GM19351 (cell line): ENCODE results near the gene AP2S1.
A peak's percentile ranks its signal among the peaks of the same experiment; 100 is the strongest.
"Not testable (repeated sequence)": the region's sequence is repeated elsewhere in the genome, so short reads cannot be mapped to it uniquely, and the experiment has no call there.

ENCODE experiments used
- ATAC-seq: cut with Tn5 transposase; IDR thresholded peaks from one replicate; pipeline ENCODE4 v1.9.1; 2021; ENCODE audit warnings: mild to moderate bottlenecking, moderate library complexity; ENCODE audit not compliant: unreplicated experiment

Gene AP2S1

DNA sequence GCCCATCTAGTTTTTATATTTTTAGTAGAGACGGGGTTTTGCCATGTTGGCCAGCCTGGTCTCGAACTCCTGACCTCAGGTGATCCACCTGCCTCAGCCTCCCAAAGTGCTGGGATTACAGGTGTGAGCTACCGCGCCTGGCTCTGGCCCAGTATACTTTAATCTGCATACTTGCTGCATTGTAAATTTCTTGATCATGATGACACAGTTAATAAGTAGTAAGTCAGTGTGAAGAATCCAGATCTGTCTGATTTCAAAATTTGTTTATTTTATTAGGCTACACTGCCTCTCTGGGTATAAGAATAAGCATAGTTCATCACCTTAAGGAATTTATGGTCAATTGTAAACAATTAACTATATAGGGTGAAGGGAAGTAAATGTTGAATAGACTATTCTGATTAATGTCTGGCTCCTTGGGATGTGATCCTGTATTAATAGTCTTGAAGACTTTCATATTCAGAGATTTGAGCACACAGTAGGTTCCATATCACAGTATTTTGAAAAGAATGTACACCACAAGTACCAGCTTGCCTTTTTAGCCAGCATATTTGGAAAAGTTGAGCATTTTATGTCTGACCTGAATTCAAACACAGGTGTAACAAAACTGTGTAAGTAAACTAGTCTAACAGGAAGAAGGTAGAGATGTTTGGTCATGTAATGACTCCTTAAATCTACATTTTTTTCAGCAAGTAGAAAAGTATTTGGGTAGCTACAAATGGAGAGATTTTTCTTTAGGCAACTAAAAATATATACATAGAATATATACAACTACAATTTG is 17.6 kb upstream of the AP2S1 start:
- ATAC-seq, result no peak

DNA sequence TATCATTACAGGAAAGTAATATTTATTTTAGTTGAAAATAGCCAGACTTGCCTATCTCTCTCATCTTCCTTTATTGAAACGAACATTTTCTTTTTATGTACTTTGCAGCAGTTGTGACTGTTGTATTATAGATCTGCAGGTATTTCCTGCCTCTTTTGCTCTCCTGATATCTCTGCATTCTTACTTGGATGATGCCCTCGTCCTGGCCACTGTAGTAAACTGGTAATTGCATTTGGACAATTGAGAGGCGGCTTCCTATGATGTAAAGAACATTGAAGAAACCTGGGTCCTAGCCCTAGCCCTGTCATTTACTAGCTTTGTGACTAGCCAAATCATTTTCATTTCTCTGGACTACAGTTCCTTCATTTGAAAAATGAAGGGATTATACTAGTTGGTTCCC is 16.5 kb upstream of the AP2S1 start:
- no peak for ATAC-seq

DNA sequence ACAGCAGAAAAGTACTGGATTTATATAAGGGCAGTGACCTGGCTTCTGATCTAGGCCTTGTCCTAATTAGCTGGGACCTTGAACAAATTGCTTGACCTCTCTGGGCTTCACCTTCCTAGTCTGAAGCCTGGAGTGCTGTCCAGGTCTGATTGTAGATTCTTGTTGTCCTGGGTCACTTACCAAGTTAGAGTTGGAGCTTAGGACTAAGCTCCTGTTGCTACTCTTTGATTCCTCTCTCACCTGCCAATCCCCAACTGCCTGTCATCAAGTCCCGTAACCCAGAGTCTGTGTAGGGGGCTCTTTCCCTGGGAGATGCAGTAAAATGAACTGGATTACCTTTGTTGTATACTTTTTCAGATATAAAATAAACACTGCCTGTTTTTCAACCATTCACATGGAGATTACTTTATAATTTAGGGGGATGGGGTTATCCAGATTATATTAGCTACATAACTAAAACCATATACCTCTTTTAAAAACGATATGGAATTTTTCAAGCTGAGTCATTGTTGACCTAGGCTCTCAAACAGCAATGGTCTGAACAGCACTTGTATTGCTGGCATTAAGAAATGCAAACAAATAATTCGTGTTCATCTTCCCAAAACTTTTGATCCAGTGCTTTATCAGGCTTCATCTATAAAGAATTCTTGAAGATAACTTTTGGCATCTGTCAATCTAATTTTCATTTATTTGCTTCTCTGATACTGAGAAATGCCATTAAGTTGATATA is 15.9 kb upstream of the AP2S1 start:
- ATAC-seq, result no peak

DNA sequence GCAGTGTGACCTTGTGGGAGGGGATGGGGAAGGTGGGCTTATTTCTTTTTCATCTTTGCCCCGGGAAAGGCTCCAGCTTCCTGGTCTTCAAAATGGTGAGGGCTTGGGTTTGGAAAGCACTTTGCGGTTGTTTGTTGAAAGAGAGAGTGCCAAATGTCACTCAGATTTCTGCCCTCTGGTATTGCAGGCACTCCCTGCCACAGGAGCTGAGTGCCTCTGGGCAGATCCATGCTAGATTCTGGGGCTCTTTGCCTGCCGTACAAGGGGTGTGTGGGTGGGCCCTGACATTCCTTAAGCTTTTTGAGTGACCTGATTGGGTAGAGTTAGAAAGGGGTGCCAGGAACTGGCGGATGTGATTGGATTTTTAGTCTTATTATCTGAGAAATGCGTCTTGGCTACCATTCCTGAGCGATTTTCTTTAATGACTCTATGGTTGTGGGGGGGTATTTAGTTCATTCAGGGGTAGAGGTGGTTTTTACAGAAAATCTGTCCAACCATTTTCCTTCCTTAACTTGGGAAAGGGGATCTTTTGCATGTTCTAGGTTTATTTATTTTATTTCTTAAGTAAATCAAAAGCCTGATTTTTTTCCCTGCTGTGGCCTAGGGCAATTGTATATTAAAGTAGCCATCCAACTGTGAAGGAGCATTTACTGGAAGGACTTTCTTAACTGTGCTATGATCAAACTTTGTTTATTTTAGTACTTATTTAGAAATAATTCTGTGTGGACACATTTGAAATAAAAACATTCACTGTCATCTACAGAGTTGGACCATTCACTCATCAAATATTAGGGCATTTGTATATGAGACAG is 13.4 kb upstream of the AP2S1 start:
- no peak for ATAC-seq

DNA sequence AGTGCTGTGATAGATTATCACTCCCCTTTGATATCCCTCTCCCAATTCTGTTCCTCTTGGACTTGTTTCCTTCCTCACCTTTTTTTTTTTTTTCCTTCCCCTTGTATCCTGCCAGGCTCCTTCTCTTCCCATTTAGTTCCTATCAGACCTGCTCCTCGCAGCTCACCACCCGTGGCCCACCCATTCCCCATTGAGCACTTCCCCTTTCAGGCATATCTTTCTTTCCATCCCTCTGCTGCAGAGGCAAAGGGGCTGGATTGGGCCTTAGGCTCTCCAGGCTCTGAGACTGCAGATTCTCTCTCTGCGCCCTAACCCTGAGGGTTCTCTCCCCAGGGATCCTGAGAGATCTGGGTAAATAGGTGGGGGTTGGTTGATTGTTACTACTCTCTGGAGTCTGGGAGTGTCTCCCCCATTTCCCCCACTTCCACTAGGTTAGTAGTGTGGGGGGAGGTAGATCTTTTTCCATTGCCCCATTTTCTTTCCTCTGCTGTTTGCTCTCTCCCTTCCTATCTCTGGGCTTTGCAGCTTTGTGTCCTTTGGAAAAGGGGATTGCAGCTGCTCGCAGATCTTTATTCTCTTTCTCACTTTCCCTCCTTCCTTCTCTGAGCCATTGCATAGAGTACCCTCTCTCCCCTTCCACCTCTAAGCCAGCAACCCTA is 12.5 kb upstream of the AP2S1 start:
- no peak for ATAC-seq

DNA sequence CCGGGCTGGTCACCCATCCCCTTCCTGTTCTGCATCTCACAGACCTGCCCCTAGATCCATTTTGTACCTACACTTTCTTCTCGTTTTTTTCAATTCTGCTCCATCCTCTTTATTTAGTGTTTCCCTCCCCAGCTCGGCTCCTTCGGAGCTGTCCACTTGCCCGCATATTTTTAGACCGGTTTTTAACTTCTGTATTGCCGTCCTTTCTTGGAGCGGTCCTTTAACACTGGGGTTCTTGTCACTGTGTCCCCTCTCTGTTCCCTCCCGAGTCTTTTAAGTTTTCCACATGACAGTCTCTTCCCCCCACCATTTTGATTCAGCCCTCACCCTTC is 11.8 kb upstream of the AP2S1 start:
- no peak for ATAC-seq

DNA sequence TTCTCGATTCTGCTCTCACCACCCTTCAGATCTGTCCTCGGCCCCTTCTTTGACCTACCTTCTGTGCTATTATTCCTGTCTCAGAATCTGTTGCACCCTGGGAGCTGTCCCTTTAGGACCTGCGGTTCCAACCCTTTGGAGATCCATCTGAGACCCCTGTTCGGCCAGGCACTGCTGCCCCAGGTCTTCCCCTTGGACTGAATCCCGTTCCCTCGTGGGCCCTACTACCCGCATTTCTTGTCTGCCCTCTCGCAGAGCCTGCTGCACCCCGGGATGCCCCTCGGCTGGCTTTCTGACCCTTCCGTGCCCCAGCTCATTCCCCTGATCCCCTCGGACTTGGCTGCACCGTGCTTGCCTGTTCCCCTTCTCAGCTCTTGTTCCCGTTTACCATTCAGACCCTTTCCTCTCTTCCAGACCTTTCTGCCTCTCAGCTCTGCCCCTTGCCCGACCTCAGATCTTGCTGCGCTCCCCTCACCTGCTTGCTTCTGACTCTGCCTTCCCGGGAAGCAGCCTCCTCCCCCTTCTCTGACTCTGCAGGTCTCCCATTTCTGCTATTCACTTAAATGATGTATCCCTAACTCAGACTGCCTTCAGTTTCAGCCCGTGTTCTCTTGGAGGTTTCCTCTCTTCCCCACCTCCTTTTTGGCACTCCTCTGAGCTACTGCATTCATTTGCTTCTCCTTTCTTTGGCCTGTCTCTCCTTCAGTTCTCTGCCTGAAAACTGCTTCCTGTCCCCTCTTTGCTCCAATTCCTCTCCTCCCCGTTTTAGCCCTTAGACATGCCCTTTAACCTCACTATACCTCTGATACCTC is 11.3 kb upstream of the AP2S1 start:
- no peak for ATAC-seq

DNA sequence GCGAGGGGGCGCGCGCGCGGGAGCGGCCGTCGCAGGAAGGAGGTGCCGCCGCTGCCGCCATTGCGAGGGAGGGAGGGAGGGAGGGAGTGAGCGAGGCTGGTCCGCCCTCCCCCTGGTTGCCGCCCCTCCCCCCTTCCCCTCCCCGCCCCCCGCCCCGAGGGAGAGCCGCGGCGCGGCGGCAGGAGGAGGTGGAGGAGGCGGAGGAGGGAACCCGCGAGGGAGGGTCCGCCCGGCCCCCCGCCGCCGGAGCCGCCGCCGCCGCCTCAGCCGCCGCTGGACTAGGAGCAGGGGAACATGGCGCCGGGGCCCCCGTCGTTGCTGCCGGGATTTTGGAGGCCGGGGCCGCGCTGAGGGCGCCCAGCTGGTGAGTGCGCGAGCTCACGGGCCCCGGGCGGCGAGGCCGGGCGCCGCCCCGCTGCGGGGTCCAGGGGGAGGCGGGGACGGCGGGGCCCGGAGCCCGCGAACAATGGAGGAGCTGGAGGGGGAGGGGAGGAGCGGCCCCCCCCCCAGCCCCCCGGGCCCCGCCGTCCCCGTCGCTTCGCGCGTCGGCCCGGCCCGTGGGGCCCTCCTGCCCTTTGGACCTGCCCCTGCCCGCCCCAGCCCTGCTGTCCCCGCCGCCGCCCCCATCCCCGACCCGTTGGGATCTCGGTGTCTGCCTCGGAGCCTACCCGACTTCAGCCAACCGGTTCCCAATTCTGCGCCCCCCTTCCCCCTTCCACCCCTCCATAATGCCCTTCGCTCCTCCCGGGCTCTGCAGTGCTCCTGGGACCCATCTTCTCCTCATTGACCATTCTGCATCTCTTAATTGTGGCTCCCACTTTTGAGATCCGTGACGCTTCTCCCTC is 10.4 kb upstream of the AP2S1 start, which contains the start of gene ARHGAP35:
TSS of gene ARHGAP35 (plus strand) at position 152 of the 845 bp plus-strand sequence. CDS start 57,679 bp downstream, outside the sequence.
- no peak for ATAC-seq

DNA sequence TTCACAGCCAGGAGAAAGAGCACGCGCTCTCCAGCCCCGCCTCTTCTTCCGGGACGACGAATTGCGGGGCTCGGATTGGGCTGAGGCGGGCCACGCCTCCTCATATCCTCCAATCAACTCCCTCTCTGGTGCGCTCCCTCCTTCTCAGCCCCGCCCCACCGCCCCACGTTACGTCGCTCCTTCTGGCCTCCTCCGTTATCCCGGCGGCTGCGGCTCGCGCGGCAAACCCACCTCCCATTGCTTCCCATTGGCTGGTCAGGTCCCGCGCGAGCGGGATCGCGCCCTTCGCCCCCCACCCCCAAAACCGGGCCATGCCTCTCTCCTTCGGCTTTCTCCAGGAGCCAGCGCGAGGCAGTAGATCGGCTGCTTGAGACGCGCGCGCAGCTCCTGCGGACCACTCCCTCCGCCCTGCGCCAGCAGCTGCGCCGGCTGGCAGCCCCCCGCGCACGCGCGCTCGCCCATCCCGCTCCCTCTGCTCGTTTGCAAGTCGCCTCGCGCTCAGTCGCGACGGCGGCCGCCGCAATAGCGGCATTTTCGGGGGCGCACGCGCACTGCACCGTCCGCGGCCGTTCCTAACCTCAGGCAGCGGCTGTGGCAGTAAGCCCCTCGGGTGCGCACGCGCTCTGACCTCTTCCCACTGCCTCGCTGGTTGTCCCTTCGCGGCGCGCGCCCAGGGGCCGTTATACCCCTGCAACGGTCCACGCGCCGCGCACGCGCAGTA is 9.6 kb upstream of the AP2S1 start:
- ATAC-seq, result peak; percentile 75

DNA sequence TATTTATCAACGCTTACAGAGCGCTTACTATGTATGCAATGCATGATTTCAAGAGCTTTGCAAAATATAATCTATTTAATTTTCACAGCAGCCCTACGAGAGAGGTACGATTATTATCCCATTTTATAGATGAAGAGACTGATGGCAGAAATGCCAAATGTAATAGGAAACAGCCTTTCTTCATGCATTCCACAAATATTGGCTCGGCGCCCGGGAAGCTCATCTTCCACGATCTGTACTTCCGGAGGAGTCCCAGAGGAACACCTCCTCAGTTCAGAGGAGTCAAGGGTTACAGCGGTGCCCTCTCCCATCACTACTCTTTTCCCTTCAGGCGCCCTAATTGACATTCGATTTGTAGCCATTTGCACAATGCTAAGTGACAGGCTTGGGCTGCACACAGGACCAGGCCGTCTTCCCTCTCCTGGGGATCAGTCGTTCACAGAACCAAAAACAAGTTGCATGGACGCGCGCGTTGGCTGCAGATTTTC is 9.0 kb upstream of the AP2S1 start:
- no peak for ATAC-seq

DNA sequence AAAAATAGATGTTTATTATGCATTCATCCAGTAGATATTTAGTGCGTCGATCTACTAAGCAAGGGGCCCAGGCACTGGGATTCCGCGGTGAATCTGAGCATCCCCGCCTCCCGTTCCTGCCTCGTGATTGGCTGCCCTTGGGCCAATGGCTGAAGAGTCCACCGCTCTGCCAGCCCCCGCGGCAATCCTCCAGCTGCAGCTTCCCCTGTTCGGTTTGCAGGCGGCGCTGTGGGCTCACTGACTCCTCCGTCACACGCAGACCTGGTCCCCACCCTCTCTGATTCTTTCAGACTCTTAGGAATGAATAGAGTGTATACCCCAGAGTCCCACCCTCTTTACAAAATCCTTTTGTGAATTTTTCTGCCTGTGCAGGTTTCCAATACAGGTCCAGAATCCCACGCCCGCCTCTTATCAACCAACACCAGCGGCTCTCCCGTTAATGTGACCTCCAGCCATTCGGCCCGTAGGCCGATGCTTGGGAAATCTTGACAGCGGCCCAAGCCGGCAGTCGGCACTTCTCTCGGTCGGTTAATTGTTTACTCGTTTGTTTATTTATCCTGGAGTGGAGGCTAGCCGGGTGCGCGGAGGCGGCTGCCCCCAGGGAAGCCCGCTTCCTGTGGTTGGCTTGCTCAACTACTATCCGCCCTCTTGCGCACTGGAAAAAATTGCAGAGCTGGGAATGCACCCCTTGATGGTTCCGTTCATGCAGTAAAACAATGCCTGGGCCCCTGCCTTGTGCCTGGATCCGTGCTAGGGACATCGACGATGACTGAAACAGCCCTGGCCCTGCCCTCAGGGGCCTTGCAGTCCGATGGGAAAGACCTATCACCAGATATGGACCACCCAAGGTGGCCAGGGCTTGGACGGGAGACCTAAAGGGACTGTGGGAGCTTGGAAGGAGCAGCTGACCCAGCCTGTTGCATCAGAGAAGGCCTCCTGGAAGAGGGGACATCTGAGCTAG is 5.7 kb upstream of the AP2S1 start:
- peak; percentile 50 for ATAC-seq

DNA sequence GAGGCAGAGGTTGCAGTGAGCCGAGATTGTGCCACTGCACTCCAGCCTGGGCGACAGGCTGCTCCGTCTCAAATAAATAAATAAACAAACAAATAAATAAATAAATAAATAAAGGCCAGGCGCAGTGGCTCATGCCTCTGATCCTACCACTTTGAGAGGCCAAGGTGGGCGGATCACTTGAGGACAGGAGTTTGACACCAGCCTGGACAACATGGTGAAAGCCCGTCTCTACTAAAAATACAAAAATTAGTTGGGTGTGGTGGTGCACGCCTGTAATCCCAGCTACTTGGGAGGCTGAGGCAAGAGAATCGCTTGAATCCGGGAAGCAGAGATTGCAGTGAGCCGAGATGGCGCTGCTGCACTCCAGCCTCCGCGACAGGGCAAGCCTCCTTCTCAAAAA is 4.1 kb upstream of the AP2S1 start:
- ATAC-seq, result not testable (repeated sequence)

DNA sequence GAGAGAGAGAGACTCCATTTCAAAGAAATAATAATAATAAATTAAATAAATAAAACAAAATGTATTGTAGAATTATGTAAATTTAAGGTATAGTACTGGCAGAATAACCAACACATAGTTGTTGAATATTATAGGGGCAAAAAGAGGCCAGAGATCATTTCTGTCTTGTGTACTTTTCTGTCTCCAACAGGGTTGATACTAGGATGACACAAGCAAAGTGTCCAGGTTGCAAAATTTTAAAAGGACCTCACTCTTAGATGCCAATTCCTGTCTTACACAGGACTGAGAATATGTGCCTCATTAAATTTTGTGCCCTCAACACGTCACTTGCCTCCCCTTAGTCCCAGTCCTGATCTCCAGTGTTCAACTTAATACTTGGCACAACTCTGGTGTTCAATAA is 2.2 kb upstream of the AP2S1 start:
- no peak for ATAC-seq

DNA sequence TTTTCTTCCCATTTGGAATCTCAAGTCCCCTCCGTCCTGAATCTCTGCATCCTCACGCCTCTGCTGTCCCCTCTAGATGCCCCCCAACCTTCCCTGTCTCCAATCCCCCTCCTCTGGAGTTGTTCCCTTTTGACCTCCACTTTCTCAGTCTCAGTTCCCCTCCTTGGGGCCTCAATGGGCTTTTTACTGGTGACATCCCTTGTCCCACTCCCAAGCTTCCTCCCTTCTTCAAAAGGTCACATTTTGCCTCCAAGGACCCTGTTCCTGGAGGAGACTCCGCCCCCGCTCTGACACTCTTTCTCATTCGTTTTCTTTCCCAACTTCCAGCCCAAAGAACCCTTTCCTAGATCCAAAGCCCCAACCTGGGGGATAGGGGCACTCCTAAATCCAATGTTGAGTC is 1.0 kb downstream of the AP2S1 start:
- no peak for ATAC-seq

DNA sequence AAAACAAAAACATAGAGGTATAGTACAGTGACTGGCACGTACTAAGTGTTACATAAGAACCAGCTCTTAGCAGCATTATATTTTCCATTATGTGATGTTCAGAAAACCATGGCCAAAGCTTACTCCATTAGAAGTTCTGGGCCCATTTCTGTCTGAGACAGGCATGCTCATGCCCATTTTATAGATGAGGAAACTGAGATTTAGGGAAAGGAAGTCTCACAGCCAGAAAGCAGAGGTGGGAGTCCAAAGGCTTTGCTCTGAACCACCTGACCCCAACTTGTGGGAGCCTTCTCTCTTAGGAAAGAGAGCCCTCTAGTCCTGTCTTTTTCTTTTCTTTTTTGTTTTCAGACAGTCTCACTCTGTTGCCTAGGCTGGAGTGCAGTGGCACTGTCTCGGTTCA is 2.3 kb downstream of the AP2S1 start:
- no peak for ATAC-seq

DNA sequence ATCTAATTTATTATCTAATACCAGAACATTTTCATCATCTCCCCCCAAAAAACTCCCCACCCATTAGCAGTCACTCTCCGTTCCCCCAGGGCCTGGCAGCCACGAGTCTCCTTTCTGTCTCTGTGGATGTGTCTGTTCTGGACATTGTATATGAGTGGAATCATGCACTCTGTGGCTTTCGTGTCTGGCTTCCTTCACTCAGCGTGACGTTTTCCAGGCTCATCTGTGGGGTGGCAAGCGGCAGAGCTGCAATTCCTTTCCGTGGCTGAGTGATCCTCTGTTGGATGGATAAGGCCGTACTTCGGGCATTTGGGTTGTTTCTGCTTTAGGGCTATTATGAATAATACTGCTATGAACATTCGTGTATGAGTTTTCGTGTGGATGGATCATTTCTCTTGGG is 3.1 kb downstream of the AP2S1 start:
- no peak for ATAC-seq

DNA sequence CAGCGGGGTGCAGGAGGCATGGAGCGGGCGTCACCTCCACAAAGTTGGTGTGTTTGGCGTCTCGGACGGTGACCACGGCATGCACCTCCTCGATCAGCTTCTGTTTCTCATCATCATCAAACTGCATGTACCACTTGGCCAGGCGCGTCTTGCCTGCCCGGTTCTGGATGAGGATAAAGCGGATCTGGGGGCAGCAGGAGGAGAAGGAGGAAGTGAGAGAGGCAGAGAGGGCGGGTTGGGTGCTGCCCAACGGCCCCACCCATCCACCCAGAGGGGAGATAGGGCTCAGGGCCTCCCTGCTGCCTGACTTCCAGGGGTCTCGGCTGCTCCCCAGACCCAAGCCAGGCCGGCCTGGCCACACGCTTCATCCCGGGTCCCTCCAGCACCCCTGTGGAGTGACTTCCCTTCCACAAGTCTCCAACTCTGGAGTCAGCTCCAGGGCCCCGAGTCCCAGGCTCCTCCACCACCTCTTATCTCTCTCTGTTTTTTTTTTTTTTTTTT is 4.6 kb downstream of the AP2S1 start:
- no peak for ATAC-seq
